OCI-LY3 (cell line): ENCODE data around the gene FYB2.

Source experiments
- H2AFZ ChIP-seq: fragments of 200-600, 300-600 bp; shearing (Covaris generic); 2 replicates; pipeline ENCODE4 v1.6.0; 2014; ENCODE audit warnings: antibody characterized with exemption, low read depth, low read length
- H3K27ac ChIP-seq: fragments of 200-600, 300-600 bp; sonication (generic); 2 replicates; pipeline ENCODE4 v1.5.1; 2014; ENCODE audit warnings: mild to moderate bottlenecking, low read length, moderate library complexity, mixed read lengths
- H3K27me3 ChIP-seq: fragments of 200-600, 300-600 bp; sonication (generic); 2 replicates; pipeline ENCODE4 v1.6.1; 2014; ENCODE audit warnings: low read depth, low read length, mixed read lengths
- H3K36me3 ChIP-seq: fragments of 200-600, 300-600 bp; sonication (generic); replicated peaks from 2 replicates; pipeline ENCODE3; 2014; ENCODE audit warnings: low read depth, low read length, mixed read lengths
- H3K4me1 ChIP-seq: fragments of 300-600, 200-600 bp; sonication (generic); 2 replicates; pipeline ENCODE4 v1.6.1; 2014; ENCODE audit warnings: low read length, mixed read lengths
- H3K4me2 ChIP-seq: fragments of 200-600, 300-600 bp; sonication (generic); 2 replicates; pipeline ENCODE4 v1.6.1; 2014; ENCODE audit warnings: low read length, mixed read lengths
- H3K4me3 ChIP-seq: fragments of 300-600, 200-600 bp; sonication (generic); 2 replicates; pipeline ENCODE4 v1.5.1; 2014; ENCODE audit warnings: antibody characterized with exemption, mild to moderate bottlenecking, low read length, moderate library complexity
- H3K79me2 ChIP-seq: fragments of 300-600, 200-600 bp; shearing (Covaris generic); 2 replicates; pipeline ENCODE4 v1.6.1; 2014; ENCODE audit warnings: mild to moderate bottlenecking, low read length, mixed read lengths
- H3K9ac ChIP-seq: fragments of 300-600, 200-600 bp; shearing (Covaris generic); 2 replicates; pipeline ENCODE4 v1.6.0; 2014; ENCODE audit warnings: mild to moderate bottlenecking, low read length, moderate library complexity
- H3K9me3 ChIP-seq: fragments of 200-600, 300-600 bp; shearing (Covaris generic); 2 replicates; pipeline ENCODE4 v1.6.1; 2014; ENCODE audit warnings: low read length, mixed read lengths; ENCODE audit not compliant: insufficient read depth
- H4K20me1 ChIP-seq: fragments of 200-600, 300-600 bp; sonication (generic); 2 replicates; pipeline ENCODE4 v1.6.1; 2016; ENCODE audit warnings: low read length, mixed read lengths; ENCODE audit not compliant: insufficient read depth
- CTCF ChIP-seq: fragments of 200-600, 300-600 bp; sonication (generic); IDR thresholded peaks from 2 replicates; pipeline ENCODE4 v1.5.1; 2014; ENCODE audit warnings: antibody characterized with exemption, low read length, low read depth
- EZH2phosphoT487 ChIP-seq: fragments of 200-600 bp; shearing (Covaris generic); IDR thresholded peaks from 2 replicates; pipeline ENCODE4 v1.6.1; 2018; ENCODE audit warnings: antibody characterized with exemption, mixed run types, low read depth

The FYB2 gene

GRCh38 chr1:56837244-56837939 is 18.2 kb upstream of the FYB2 start:
- Histone ChIP-seq H3K36me3 (no peaks in the 10 kb centered on the region), H3K9me3 (no peaks in the 10 kb centered on the region), H3K4me1 (no peaks in the 10 kb centered on the region), H3K9ac (no peak overlapping the region), H2AFZ (no peak overlapping the region), H3K27me3 (no peaks in the 10 kb centered on the region), H3K27ac (no peak overlapping the region), H4K20me1 (no peaks in the 10 kb centered on the region), H3K79me2 (no peaks in the 10 kb centered on the region), H3K4me3 (no peak overlapping the region), H3K4me2 (no peak overlapping the region)
- TF ChIP-seq EZH2phosphoT487 = no peak
- no peak for TF ChIP-seq CTCF

GRCh38 chr1:56836359-56836758 is 17.2 kb upstream of the FYB2 start:
- TF ChIP-seq CTCF = no peak
- TF ChIP-seq EZH2phosphoT487 = no peak
- H2AFZ ChIP-seq = no peak overlapping the region
- no peaks in the 10 kb centered on the region for H3K36me3 ChIP-seq
- H3K4me1 ChIP-seq = no peaks in the 10 kb centered on the region
- no peaks in the 10 kb centered on the region for H3K9me3 ChIP-seq
- no peaks in the 10 kb centered on the region for H3K27me3 ChIP-seq
- H3K9ac ChIP-seq = no peak overlapping the region
- H3K4me2 ChIP-seq = no peak overlapping the region
- H4K20me1 ChIP-seq = no peaks in the 10 kb centered on the region
- H3K79me2 ChIP-seq = no peaks in the 10 kb centered on the region
- no peak overlapping the region for H3K27ac ChIP-seq
- H3K4me3 ChIP-seq = no peak overlapping the region

- H3K4me3 ChIP-seq = no peak overlapping the region
- no peaks in the 10 kb centered on the region for H4K20me1 ChIP-seq
- H3K27me3 ChIP-seq = no peaks in the 10 kb centered on the region
- H3K9ac ChIP-seq = no peak overlapping the region
- no peak overlapping the region for H2AFZ ChIP-seq
- H3K36me3 ChIP-seq = no peaks in the 10 kb centered on the region
- TF ChIP-seq CTCF = no peak
- no peak for TF ChIP-seq EZH2phosphoT487
- no peak overlapping the region for H3K27ac ChIP-seq
- no peaks in the 10 kb centered on the region for H3K4me1 ChIP-seq
- no peaks in the 10 kb centered on the region for H3K9me3 ChIP-seq
- no peak overlapping the region for H3K4me2 ChIP-seq
- no peaks in the 10 kb centered on the region for H3K79me2 ChIP-seq
Measured at GRCh38 chr1:56835657-56836056, 16.5 kb upstream of the FYB2 start.

- no peaks in the 10 kb centered on the region for H3K9me3 ChIP-seq
- no peaks in the 10 kb centered on the region for H3K36me3 ChIP-seq
- H3K27ac ChIP-seq = no peak overlapping the region
- TF ChIP-seq EZH2phosphoT487 = no peak
- TF ChIP-seq CTCF = no peak
- no peak overlapping the region for H2AFZ ChIP-seq
- H3K9ac ChIP-seq = no peak overlapping the region
- no peak overlapping the region for H3K4me2 ChIP-seq
- H3K27me3 ChIP-seq = no peaks in the 10 kb centered on the region
- H3K4me1 ChIP-seq = no peaks in the 10 kb centered on the region
- no peaks in the 10 kb centered on the region for H4K20me1 ChIP-seq
- no peak overlapping the region for H3K4me3 ChIP-seq
- no peaks in the 10 kb centered on the region for H3K79me2 ChIP-seq
Measured at GRCh38 chr1:56834137-56834900, 15.1 kb upstream of the FYB2 start.
